ENCODE data around the gene LAMB3.

Gene LAMB3

DNA sequence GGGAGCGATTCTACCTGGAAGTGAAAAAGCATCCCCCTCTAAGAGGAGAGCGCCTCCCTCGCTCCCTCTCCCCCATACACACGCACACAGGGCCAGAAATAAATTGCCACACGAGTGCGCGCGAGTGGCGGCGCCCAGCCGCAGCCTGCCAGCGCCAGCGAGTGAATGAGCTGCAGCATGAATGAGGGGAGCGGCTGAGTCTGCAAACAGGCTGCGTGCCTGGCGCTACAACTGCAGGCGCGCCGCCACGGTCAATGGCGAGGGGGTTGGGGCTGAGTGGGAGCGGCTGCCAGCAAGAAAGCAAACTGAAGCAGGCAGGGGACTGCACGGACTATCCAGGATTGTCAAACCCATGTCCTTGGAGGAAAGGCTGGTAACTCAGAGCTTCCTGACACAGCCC is 66.6 kb downstream of the LAMB3 start:
- peak; percentile 47 for DNase-seq (ENCODE audit: low read depth)
- TF ChIP-seq, protein P1, sequence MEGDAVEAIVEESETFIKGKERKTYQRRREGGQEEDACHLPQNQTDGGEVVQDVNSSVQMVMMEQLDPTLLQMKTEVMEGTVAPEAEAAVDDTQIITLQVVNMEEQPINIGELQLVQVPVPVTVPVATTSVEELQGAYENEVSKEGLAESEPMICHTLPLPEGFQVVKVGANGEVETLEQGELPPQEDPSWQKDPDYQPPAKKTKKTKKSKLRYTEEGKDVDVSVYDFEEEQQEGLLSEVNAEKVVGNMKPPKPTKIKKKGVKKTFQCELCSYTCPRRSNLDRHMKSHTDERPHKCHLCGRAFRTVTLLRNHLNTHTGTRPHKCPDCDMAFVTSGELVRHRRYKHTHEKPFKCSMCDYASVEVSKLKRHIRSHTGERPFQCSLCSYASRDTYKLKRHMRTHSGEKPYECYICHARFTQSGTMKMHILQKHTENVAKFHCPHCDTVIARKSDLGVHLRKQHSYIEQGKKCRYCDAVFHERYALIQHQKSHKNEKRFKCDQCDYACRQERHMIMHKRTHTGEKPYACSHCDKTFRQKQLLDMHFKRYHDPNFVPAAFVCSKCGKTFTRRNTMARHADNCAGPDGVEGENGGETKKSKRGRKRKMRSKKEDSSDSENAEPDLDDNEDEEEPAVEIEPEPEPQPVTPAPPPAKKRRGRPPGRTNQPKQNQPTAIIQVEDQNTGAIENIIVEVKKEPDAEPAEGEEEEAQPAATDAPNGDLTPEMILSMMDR (conservative IDR thresholded peaks at IDR 0.05; ENCODE audit: low read length), result no peak
- H3K4me3 ChIP-seq (ENCODE audit: low read length), result peak overlapping the region; percentile 1

DNA sequence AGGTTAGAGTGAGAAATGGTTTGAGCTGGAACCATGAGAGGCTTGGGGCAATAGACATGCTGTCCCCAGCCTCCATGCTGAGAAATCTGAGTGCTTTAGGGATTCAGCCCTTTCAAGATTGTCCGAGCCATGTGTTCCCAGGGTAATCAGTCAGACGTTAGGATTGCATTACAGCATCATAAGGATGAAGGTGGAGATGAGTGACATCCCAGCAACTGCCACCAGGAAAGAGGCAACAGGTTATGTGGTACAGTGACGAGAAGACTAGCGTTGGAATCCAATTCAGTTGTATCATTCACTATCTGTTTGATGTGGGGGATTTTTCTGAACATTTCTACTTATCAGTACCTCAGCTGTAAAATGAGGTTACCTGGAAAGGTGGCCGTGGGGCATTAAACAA is 67.0 kb downstream of the LAMB3 start:
- no peak overlapping the region for H3K4me3 ChIP-seq (ENCODE audit: low read length)
- TF ChIP-seq, protein P1 (conservative IDR thresholded peaks at IDR 0.05; ENCODE audit: low read length), result no peak
- DNase-seq (ENCODE audit: low read depth), result no peak

DNA sequence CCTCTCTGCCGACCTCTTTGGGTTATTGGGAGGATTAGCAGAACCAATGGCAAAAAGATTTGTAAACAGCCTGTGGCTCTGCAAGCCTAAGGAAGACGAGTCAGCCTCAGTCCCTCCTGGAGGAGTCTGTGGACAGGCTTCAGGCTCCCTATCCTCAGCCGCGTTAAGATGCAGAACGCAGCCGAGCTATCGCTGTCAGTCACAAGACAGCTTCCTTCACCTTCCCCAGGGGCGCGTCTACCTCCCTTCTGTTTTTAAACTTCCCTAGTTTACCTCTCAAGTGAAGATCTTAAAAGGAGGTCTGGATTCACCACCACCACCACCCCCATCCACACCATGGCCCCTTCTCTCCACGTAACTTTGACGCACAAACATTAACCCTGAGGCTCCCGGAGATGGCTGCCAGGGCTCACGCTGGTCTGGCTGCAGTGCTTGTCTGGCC is 68.0 kb downstream of the LAMB3 start:
- H3K4me3 ChIP-seq (ENCODE audit: low read length), result peak overlapping the region; percentile 32
- peak; percentile 9 for DNase-seq (ENCODE audit: low read depth)
- TF ChIP-seq, protein P1 (conservative IDR thresholded peaks at IDR 0.05; ENCODE audit: low read length), result no peak

DNA sequence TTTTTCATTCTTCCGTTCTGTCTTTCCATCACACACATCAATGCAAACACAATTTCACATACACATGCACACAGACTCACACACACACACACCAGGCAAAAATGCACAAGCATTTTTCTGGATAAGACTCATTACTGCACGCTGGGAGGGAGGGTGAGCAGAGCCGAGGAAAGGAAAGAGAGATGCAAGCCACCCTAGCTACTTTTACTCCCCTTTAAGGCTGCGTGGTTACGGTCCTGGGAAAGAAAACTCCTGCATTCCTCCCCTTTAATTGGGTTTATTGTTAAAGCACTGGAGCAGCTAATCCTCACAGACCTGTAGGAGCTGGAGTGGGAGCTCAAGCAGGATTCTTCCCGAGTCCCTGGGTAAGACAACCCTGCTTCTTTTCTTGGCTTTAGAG is 68.8 kb downstream of the LAMB3 start, which contains the start of gene CAMK1G:
CAMK1G (plus strand) TSS at position 307 of the 400 bp plus-strand sequence. CDS start 11,270 bp downstream, outside the sequence.
- DNase-seq (ENCODE audit: low read depth), result peak; percentile 78
- TF ChIP-seq, protein P1 (conservative IDR thresholded peaks at IDR 0.05; ENCODE audit: low read length), result no peak
- H3K4me3 ChIP-seq (ENCODE audit: low read length), result peak within 1 kb of the TSS; percentile 32

DNA sequence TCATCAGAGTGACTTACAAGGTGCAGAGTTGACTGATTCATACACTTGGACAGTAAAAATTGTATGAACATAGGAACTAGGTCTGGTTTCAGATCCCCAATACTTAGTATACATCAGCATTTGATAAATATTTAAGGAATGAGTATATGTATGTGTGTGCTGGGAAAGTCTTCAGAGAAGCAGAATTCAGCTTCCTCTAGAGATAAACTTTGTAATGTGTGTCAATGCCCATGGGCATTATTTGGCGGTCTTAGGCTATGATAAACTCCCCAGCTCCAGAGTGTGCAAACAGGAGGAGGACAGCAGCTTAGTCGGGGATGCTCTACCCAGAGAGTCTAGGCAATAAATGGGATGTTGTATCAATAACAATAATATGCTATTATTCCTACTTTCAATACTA is 71.6 kb downstream of the LAMB3 start:
- TF ChIP-seq, protein P1 (conservative IDR thresholded peaks at IDR 0.05; ENCODE audit: low read length), result no peak
- H3K4me3 ChIP-seq (ENCODE audit: low read length), result no peak overlapping the region
- DNase-seq (ENCODE audit: low read depth), result no peak

DNA sequence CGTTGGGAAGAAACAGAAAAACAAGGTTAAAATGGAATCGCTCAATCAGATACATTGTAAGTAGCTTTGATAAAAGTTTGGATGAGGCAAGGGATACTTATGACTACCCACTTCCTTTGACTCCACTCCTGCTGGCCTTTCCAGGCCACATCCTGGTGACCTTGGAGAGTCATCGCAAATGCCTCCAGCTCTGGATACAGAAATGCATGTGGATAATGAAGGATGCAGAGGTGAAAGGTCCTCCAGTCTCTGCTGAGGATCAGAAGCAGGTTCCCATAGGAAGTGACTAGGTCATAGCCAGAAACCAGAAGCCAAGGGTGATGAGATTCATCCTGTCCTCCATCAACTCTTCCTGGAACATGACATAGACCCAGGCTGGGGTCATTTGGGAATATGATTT is 74.9 kb downstream of the LAMB3 start:
- TF ChIP-seq, protein P1 (conservative IDR thresholded peaks at IDR 0.05; ENCODE audit: low read length), result no peak
- DNase-seq (ENCODE audit: low read depth), result peak; percentile 32
- no peak overlapping the region for H3K4me3 ChIP-seq (ENCODE audit: low read length)

DNA sequence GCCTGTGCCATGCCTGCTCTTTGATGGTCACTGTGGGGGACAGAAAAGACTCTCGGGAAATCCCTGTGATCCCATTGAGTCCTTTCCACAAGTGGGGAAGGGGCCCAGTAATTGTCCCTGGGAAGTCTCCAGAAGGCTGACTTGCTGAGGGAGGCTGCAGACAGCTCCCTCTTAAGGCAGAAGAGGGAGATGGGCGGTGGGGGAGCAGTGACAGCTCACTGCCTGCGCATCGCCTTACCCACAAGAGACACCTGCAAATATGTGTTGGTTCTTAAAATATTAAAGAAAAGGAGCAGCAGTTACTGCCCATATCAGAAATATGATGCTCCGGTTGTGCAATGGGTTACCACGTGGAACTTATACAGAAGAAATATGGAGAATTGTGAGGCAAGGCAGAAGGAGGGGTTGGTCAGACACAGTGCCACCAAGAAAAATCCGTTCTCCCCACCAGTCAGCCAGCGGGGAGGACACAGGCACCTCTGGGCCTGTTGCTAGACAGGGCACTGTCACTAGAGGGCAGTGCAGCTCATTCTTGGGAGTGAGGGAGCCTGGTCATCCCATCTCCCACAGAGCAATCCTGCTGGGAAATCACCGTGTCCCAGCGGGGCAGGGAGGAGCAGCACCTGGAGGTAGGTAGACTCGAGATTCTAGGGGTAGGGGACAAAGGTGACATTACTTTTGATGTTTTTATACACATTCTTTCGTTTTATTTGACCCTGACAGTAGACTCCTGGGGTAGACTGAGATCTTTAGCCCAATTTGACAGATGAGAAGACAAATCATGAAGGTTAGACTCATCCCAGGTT is 75.6 kb downstream of the LAMB3 start:
- DNase-seq (ENCODE audit: low read depth), result peak; percentile 58

More for the DNA sequence above, 75.6 kb downstream of the LAMB3 start:
- TF ChIP-seq, protein P1 (conservative IDR thresholded peaks at IDR 0.05; ENCODE audit: low read length), result peak; percentile 96
- H3K4me3 ChIP-seq (ENCODE audit: low read length), result no peak overlapping the region

Data from AG10803 (cell line).